HTR-8/SVneo (cell line): ENCODE results near the gene ARHGEF3.
"Not testable (repeated sequence)": the region's sequence is repeated elsewhere in the genome, so short reads cannot be mapped to it uniquely, and the experiment has no call there.

Experiments used
- DNase-seq: peaks from one replicate; pipeline ENCODE4 v3.0.0; 2011; ENCODE audit warnings: low spot score, mixed read lengths; ENCODE audit not compliant: insufficient read length
- FAIRE-seq: peaks from 2 replicates; lab custom pipeline; 2011; peaks lifted over from hg19 to GRCh38; lab: Jason Lieb, UNC

The ARHGEF3 gene

DNA sequence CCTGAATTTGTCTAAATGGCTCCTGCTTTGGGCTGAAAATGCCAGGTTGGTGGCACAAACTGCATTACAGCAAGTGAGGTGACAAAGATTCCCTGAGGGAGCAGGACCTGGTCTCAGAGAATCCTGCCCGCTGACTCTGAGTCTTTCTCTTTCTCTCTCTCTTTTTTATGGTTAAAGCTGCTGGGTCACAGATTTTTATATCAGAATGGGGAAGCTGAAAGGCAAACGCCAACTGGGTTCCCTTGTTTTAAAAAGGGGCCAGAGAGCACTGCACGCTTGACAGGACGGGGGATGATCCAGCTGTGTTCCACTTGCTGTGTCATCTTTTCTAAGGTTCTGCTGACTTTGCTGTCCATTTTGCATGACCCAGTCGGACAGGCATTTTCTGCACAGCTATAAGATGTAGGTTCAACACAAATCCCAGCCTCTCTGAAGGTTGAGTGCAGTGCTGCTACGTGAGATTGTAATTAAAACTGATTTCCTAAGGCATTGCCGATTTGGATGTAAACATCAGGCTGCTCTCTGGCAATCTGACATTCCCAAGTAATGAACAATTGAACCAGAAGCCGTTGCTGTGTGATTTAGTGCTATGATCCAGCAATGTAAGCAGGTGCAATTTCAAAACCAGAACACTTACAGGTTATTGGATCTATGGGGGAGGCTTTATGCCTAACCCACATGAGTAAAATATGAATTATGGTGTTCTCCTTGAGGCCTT lies 25.8 kb downstream of the ARHGEF3 start:
- no peak for DNase-seq

DNA sequence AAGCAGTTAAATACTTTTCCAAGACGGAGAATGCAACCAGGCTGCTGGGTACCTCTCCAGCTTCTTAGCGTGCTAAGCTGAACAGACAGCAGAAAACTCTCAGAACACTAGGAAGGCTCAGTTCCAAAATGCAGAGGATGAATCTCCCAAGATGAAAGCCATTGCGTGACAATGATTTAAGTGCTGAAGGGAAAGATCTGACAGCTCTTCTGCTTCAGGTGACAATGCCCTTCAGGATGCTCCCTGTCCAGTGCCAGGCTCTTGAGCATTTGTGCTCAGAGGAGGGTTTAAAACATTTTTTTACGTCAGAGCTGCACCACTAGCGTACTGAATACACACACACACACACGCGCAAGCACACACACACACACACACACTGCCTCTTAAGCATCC lies 26.3 kb downstream of the ARHGEF3 start:
- no peak for FAIRE-seq
- DNase-seq, result no peak

More for the DNA sequence above, 25.8 kb downstream of the ARHGEF3 start:
- peak; percentile 16 for FAIRE-seq

DNA sequence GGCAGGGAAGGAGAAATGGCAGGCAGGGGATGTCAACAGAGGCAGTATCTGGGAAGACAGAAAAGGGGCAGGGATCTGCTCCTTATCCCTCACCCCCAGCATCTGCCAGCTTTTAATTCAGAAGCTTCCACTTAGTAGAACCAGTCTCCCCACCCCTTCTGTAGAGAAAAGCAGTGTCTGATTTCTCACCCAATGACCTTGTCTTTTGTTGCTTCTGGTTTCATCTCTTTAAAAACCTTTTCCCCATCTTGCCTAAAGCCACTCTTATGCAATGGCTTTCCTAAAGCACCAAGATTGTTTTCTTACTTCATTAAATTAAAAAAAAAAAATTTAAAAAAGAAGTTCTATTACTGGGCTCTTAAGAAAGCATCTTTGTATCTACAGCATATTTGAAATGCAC lies 27.8 kb downstream of the ARHGEF3 start:
- DNase-seq, result no peak
- FAIRE-seq, result no peak

DNA sequence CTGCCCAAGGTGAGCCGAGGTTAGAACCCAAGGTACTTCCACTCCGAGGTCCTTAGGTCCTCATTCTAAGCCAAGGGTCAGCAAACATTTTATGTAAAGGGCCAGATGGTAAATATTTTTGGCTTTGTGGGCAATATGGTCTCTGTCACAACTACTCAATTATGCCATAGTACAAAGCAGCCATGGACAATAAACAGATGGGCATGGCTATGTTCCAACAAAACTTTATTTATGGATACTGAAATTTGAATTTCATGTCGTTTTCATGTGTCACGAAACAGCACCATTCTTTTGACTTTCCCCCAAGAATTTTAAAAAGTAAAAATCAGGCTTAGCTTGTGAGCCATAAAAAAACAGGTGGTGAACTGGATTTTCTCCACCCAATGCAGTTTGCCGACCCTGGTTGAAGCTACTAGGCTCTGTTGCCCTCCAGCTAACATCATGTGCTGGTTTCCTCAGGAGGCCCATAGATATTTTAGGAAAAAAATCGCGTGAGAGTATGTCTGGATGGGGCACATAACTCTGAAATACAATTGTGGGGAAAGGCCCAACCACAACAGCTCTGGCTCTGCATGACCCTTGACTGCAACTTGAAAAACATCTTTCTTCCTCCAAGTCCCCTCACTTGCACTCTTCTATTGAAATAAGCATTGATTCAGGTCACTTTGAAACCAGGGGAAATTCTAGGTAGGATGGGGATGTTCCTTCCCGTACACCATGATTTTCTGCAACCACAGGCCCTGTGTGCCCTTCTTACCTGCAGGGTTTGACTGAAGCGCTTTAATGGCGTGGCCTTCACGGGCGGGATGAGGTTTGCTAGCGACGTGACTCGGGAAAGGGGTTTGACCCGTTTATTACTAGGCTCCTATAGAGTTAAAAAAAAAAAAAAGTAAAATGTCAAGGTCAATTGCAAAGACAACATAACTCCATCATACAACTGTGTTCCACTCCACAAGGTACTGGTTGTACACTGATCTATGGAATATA lies 28.5 kb downstream of the ARHGEF3 start:
- no peak for FAIRE-seq
- DNase-seq, result no peak

DNA sequence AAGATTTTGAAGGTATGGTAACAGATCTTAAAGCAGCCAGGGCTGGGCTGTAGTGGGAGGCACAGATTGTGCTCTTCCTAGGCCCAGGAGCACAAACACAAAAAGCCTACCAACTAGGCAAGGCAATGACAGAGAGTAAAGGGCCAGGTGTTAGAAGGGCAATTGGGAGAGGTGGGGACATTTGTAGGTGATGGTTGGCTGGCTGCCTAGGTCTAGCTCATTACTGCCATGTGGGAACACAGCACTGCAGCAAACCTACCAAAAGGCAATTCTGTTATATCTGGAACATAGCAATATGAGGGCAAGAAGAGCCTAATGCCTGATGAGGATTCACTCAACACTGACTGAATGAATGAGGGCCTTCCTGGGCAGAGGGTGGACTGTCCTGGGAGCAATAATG lies 30.4 kb downstream of the ARHGEF3 start:
- FAIRE-seq, result no peak
- no peak for DNase-seq

DNA sequence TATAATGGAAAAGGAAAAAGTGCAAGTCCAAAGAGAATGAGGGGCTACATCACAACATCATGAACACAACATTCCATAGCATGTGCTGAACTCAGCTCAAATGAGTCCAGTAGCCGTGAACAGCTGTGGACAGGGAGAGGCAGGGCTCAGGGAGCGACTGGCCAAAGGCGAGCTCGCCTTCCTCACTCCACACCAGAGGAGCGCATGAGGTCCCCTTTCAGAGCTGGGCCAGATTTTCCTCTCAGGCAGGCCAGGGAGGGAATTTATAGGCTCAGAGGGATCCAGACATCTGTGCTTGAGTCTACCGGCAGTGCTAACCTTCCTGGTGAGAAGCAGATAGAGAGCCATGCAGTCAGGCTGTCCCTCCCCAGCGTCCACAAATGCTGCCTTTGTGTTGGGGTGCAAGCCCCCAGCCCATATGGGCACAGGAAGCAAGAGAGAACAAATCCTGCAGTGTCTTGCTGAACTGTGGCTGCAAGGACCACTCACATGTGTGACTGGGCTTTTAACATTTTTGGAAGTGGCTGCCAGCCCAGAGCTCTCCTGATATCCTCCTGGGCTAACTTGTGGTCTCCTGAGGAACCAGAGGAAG lies 32.5 kb downstream of the ARHGEF3 start:
- DNase-seq (no peak), FAIRE-seq (no peak)

DNA sequence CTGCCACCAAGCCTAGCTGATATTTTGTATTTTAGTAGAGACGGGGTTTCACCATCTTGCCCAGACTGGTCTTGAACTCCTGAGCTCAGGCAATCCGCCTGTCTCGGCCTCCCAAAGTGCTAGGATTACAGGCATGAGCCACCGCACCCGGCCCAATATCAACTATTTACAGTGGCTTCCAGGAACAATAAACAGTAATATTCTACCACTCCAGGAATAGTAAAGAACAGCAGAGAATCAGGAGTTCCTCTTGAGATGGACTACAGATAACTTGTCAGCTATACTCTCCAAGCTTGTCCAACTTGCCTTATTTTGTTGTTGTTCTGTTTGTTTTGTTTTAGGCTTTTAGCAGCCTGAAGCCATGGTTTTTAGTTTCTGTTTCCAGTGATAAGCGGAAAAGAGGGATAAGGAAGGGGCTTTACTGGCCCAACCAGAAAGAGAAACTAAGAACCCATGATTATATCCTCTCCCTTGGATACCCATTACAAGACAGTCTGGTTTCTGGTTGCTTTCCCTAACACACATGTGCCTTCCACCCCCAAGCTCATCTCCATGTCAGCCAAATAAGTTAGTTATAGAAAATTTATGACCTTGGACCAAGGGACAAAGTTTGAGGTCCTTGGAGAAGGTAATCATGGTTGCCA lies 36.7 kb downstream of the ARHGEF3 start:
- DNase-seq (no peak), FAIRE-seq (no peak)

DNA sequence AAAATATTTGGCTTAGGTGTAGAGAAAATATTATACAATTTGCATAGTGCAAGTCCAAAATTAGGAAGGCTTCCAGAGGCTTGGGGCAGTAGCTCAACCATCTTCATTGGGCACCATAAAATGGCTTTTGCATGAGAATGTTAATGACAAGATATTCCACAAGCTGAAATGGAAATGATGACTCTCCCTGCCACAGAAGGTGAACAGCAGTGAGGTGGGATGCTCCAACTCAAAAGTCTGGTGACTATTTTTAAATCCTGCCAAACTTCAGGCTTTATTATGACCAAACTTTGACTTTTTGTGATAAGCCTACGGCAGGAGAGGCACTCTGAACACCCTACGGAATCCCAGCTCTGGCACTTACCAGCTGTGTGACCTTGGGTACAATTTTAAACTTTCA lies 37.6 kb downstream of the ARHGEF3 start:
- DNase-seq, result no peak
- FAIRE-seq, result no peak

DNA sequence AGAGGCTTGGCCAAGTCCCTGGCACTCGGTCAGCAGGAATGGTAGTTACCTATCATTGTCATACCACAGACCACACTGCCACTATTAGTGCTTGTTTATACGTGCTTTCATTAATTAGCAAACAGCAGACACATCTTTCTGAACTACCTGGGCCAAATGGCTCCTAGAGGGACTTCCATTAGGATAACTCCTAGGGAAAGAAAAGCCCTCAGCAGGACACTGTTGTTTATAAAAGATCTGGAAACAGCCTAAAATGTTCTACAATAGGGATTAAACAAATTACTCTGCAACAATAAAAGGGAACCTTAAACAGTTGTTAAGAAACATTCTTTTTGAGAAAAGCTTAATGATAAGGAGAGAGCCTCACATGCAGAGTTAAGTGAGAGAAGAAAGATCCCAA lies 38.5 kb downstream of the ARHGEF3 start:
- no peak for DNase-seq
- no peak for FAIRE-seq

DNA sequence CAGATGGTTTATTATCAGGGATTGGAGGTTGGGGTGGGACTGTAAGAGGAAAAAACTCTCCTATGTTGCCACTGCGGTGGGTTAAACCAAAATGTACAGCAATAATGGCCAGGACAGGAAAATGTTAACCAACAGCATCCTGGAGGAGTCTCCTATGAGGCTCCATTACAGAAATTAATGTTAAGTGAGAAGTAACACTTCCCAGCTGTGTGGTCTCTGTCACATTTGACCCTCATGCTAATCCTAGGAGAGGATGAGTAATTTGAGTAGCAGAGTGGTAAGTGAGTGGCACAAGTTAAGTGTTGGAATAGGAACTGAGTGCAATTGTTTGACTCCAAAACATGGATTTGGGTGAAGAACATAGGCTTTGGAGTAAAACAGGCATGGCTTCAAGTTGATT lies 39.0 kb downstream of the ARHGEF3 start:
- DNase-seq (no peak), FAIRE-seq (no peak)

DNA sequence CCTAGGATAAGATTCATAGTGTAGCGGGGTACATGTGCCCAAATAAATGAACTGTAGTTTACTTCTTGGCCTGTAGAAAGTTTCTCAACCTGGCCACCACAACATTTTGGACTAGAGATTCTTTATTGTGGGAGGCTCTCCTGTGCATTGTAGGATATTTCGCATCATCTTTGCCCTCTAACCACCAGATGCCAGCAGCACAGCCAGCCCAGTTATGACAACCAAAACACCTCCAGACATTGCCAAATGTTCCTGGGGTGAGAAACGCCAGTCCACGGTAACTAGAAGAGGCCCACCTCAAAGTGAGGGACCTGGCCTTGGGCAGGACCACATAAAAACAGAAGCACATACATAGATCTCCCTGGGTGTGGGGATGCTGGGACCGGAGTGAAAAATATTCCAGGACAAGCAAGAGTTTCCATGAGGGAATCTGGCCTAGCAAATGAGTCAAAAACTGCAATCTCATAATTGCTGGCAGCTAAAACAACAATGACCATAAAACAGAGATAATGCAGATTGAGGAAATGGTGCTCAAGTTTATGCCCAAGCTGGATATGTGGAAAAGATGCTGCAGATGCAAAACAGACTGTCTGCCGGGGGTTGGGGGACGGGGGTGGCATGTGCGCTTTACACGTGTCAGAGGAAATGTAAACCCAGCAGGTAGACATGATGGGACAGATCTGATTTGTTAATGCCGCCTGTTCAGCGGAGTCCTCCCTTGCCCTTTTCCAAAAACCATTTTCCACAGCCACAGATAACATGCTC lies 39.7 kb downstream of the ARHGEF3 start:
- FAIRE-seq (no peak), DNase-seq (no peak)

DNA sequence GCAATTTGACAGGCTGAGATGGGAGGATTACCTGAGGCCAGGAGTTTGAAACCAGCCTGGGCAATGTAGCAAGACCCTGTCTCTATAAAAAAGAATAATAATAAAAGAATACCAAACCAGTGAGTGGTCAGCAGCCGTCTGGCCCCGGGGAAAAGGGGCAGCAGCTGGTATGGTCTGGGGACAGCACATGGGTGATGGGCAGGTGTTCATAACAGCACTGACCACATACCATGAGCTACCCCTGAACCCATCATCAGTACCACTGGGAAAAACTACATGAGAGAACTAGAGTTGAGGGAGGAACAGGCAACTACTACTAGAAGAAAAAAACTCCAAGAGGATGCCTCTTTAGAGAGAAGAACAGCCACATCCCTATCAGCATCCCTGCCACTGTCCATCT lies 40.7 kb downstream of the ARHGEF3 start:
- FAIRE-seq (no peak), DNase-seq (no peak)

DNA sequence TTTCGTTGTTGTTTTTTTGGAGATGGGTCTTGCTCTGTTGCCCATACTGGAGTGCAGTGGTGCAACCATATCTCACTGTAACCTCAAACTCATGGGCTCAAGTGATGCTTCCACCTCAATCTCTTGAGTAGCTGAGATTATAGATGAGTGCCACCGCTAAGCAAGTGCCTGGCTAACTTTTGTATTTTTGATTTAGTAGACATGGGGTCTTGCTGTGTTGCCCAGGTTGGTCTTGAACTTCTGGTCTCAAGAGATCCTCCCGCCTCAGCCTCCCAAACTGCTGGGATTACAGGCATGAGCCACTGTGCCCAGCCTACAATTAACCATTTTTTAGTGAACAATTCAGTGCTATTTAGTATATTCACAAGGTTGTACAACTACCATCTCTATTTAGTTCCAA lies 42.2 kb downstream of the ARHGEF3 start:
- FAIRE-seq (no peak), DNase-seq (no peak)

DNA sequence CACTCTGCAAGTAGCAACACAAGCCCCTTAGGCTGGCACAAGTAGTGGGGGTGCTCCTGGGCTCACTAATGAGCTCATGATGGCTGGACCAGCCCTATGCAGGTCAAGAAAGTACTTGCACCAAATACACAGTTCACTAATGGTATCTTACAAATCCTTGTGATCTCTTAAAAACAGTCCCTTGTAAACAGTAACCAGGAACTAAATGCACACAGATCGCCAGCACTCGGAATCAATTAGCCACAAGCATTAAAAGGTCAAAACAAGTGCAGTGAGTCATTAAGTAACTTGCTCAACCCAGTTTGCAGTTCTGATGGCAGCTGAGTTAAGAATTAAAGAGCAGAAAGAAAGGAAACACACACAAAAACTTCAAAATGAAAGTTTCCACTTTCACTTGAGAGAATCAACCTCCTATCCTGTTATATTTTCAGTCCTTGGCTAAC lies 43.2 kb downstream of the ARHGEF3 start:
- DNase-seq, result peak; percentile 39

DNA sequence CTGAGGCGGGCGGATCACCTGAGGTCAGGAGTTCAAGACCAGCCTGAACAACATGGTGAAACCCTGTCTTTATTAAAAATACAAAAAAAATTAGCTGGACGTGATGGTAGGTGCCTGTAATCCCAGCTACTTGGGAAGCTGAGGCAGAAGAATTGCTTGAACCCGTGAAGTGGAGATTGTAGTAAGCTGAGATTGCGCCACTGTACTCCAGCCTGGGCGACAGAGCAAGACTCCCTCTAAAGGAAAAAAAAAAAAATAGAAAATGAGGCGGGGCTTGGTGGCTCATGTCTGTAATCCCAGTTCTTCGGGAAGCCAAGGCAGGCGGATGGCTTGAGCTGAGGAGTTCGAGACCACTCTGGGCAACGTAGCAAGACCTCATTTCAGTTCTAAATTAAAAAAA lies 43.7 kb downstream of the ARHGEF3 start:
- FAIRE-seq, result not testable (repeated sequence)

More for the DNA sequence above, 43.2 kb downstream of the ARHGEF3 start:
- FAIRE-seq, result no peak

DNA sequence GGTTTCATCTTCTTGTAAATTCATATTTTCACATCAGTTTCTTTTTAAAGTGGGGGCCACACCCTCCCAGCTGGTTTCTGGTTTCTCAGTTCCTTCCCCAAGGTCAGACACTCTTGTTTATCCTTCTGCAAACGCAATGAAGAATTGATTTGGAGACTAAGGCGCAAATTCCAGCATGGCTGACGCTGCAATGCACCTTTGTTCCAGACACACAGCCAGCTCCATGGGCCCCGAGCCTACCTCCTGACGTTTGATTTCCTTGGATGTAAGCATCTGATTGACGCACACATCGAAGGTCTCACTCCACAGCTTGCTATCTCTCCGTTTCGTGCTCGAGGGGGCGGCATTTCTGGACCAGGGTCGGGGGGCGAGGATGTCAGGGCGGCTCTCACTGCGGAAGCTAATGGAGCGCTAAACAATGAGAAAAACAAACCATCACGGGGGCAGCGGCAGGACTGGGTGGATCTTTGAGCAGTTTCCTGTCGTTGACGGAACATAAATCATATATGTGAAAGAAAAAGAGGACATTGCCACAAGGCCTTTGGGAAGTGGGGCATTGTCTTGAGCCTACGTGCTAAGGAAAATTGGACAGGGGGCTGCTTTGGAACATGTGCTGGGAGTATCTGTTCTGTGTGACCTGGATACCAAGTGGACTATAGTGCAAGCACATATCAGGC lies 46.9 kb downstream of the ARHGEF3 start:
- no peak for FAIRE-seq
- DNase-seq, result no peak

More for the DNA sequence above, 43.7 kb downstream of the ARHGEF3 start:
- DNase-seq, result not testable (repeated sequence)

DNA sequence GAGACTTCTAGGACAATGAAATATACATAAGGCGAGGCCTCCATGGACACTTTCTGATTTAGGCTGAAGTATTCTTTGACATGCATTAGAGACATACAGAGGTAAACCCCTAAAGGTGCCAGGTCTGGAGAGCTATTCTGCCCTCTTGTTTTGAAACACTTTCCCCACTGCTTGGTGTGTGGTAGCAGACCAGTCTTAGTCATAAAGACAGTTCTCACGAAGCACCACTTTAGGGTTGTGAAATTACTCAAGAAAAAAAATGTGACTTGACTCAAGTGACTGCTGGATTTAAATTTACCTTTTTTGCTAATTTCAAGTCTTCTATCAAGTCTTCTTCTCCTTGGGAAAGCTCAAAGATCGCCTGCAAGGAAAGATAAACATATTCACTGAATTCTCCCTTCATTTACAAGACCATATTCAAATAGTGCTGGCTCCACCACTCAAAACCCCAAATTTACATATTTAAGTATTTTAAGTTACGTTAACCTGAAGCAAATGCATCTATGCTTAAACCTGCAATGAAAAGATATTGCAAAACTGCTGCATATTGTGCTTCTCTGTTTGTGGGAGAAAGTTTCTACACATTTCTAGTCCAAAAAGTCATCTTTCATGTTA lies 48.4 kb downstream of the ARHGEF3 start:
- no peak for DNase-seq
- FAIRE-seq, result no peak

DNA sequence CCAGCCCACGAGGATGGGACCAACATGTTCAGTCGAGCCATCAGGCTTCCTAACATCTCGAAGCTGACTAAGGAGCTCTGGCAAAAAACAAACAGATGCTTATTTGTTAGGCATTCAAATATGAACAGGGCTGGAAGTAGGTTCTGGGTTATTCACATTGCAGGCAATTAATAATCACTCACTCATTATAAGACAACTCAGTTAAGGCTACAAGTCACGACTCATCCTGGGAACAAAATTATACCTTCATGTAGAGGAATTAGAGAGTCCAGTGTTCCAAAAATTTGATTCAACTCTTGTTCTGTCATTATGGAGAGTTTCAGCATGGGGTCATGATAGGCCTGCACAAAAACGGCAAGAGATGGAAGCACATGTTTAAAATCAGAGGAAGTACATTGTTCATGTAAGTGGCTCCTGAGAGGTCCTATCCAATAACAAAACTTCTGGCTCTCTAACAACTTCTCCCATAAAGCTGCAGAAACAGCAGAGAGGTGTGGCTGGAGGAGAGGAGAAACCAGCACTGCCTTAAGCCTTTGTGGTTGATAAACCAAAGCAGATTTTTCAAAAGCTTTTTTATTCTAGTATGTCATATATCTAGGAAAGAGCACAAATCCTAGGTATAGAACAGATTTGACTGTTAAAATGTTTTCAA lies 50.6 kb downstream of the ARHGEF3 start:
- DNase-seq, result no peak
- no peak for FAIRE-seq
